ENCODE results near the gene TMBIM1. TPM values are rescaled to one million over a fixed set of nuclear protein-coding genes. Genes with fewer than 3 reads are reported as not detected.
"Not testable (repeated sequence)": the region's sequence is repeated elsewhere in the genome, so short reads cannot be mapped to it uniquely, and the experiment has no call there.

The TMBIM1 gene
- polyA plus RNA-seq, 1 donor, result 88.0 TPM

- DNase-seq, result not testable (repeated sequence)
Observed at GRCh38 chr2:218273214-218273907, 18.9 kb downstream of the TMBIM1 start.

- DNase-seq, result peak; percentile 77
Observed at GRCh38 chr2:218272531-218273212, 19.6 kb downstream of the TMBIM1 start.

GRCh38 chr2:218271865-218272530 lies 20.3 kb downstream of the TMBIM1 start:
- no peak for DNase-seq

GRCh38 chr2:218271487-218271797 lies 20.9 kb downstream of the TMBIM1 start:
- no peak for DNase-seq

- DNase-seq, result no peak
Observed at GRCh38 chr2:218270721-218271486, 21.4 kb downstream of the TMBIM1 start.

GRCh38 chr2:218269900-218270720 lies 22.2 kb downstream of the TMBIM1 start, which contains the start of the genes AAMP and PNKD:
TSS of gene AAMP (minus strand) at chr2:218270137. CDS start at chr2:218270086, 51 bp downstream.
TSS of gene PNKD (plus strand) at chr2:218270519. CDS start at chr2:218270536, 17 bp downstream.
- peak; percentile 100 for DNase-seq

- no peak for DNase-seq
Observed at GRCh38 chr2:218267259-218267658, 25.0 kb downstream of the TMBIM1 start.

- DNase-seq, result no peak
Observed at GRCh38 chr2:218266316-218266979, 25.9 kb downstream of the TMBIM1 start.

GRCh38 chr2:218265626-218266025 lies 26.7 kb downstream of the TMBIM1 start:
- DNase-seq, result no peak

- DNase-seq, result no peak
Observed at GRCh38 chr2:218264773-218265561, 27.3 kb downstream of the TMBIM1 start.

- DNase-seq, result no peak
Observed at GRCh38 chr2:218263817-218264641, 28.3 kb downstream of the TMBIM1 start.

GRCh38 chr2:218262631-218263586 lies 29.4 kb downstream of the TMBIM1 start:
- no peak for DNase-seq

GRCh38 chr2:218262237-218262600 lies 30.1 kb downstream of the TMBIM1 start:
- DNase-seq, result no peak

- no peak for DNase-seq
Observed at GRCh38 chr2:218261423-218262236, 30.7 kb downstream of the TMBIM1 start.

- peak; percentile 70 for DNase-seq
Observed at GRCh38 chr2:218260742-218261422, 31.4 kb downstream of the TMBIM1 start, which contains the start of gene GPBAR1. TSS of gene GPBAR1 (plus strand) at chr2:218261015. CDS start at chr2:218262725, 1,710 bp downstream.

- no peak for DNase-seq
Observed at GRCh38 chr2:218260166-218260565, 32.1 kb downstream of the TMBIM1 start.
